ENCODE results near the gene SHISA7.
"Not testable (repeated sequence)": the region's sequence is repeated elsewhere in the genome, so short reads cannot be mapped to it uniquely, and the experiment has no call there.

The SHISA7 gene

GRCh38 chr19:55407800-55408532 is 35.1 kb downstream of the SHISA7 start:
- peak; percentile 95 for DNase-seq (ENCODE audit: low read depth, low spot score)
- TF ChIP-seq CTCF (IDR thresholded peaks at IDR 0.05; ENCODE audit: insufficient read depth, low read length, missing control alignments): no peak
- CTCF ChIA-PET: interaction anchor here (0.8 to 2.8 kb wide), 9 partner anchors 10 to 267 kb away, joined by 3 to 42 read pairs (median 6); partner anchors contain the start of gene TMEM238
- POLR2A ChIA-PET: interaction anchor here (0.5 to 3.4 kb wide), 42 partner anchors 9 to 321 kb away, joined by 3 to 86 read pairs (median 4); partner anchors contain the start of genes FIZ1, HSPBP1, IL11 and ISOC2
- H3K4me3 ChIP-seq (ENCODE audit: low read depth, low read length): peak overlapping the region; percentile 84

- ChIA-PET POLR2A (interaction anchor here (0.6 to 3.4 kb wide), 46 partner anchors 8 to 321 kb away, joined by 3 to 86 read pairs (median 4); partner anchors contain the start of genes FIZ1, HSPBP1, IL11 and ISOC2), CTCF (interaction anchor here (1.0 to 2.0 kb wide), 2 partner anchors 11 to 60 kb away, joined by 4 to 7 read pairs; no protein-coding TSS in a partner anchor)
- H3K4me3 ChIP-seq (ENCODE audit: low read depth, low read length): peak within 1 kb of the TSS; percentile 84
- DNase-seq (ENCODE audit: low read depth, low spot score): not testable (repeated sequence)
Observed at GRCh38 chr19:55407550-55407799, 35.6 kb downstream of the SHISA7 start, which contains the start of gene UBE2S. UBE2S (minus strand) TSS chr19:55407788; CDS start chr19:55407589, 199 bp downstream.

- DNase-seq (ENCODE audit: low read depth, low spot score): no peak
- POLR2A ChIA-PET: interaction anchor here (0.6 to 3.4 kb wide), 33 partner anchors 8 to 321 kb away, joined by 3 to 86 read pairs (median 6); partner anchors contain the start of genes HSPBP1, IL11, ISOC2 and KMT5C
- peak overlapping the region; percentile 84 for H3K4me3 ChIP-seq (ENCODE audit: low read depth, low read length)
- no peak for TF ChIP-seq CTCF (IDR thresholded peaks at IDR 0.05; ENCODE audit: insufficient read depth, low read length, missing control alignments)
- CTCF ChIA-PET: interaction anchor here (1.0 to 2.7 kb wide), 4 partner anchors 11 to 266 kb away, joined by 3 to 8 read pairs (median 6); no protein-coding TSS in a partner anchor
Observed at GRCh38 chr19:55406826-55407549, 36.1 kb downstream of the SHISA7 start.

GRCh38 chr19:55406091-55406825 is 36.8 kb downstream of the SHISA7 start:
- CTCF ChIA-PET: interaction anchor here (0.8 to 2.7 kb wide), 6 partner anchors 12 to 265 kb away, joined by 3 to 8 read pairs (median 4); no protein-coding TSS in a partner anchor
- peak overlapping the region; percentile 84 for H3K4me3 ChIP-seq (ENCODE audit: low read depth, low read length)
- no peak for DNase-seq (ENCODE audit: low read depth, low spot score)
- POLR2A ChIA-PET: interaction anchor here (0.6 to 3.4 kb wide), 12 partner anchors 7 to 288 kb away, joined by 3 to 86 read pairs (median 5); partner anchors contain the start of genes PPP1R12C, RPL28, SYT5 and TMEM238
- no peak for TF ChIP-seq CTCF (IDR thresholded peaks at IDR 0.05; ENCODE audit: insufficient read depth, low read length, missing control alignments)

GRCh38 chr19:55405638-55406037 is 37.5 kb downstream of the SHISA7 start:
- CTCF ChIA-PET: interaction anchor here (0.8 to 2.7 kb wide), 7 partner anchors 12 to 265 kb away, joined by 3 to 8 read pairs (median 4); no protein-coding TSS in a partner anchor
- TF ChIP-seq CTCF (IDR thresholded peaks at IDR 0.05; ENCODE audit: insufficient read depth, low read length, missing control alignments): no peak
- POLR2A ChIA-PET: interaction anchor here (0.6 to 3.4 kb wide), 6 partner anchors 15 to 157 kb away, joined by 3 to 86 read pairs (median 4); partner anchors contain the start of gene RPL28
- H3K4me3 ChIP-seq (ENCODE audit: low read depth, low read length): peak overlapping the region; percentile 84
- DNase-seq (ENCODE audit: low read depth, low spot score): no peak

- POLR2A ChIA-PET: interaction anchor here (1.2 to 1.4 kb wide), 2 partner anchors 9 to 14 kb away, joined by 3 to 6 read pairs; no protein-coding TSS in a partner anchor
- CTCF ChIA-PET: interaction anchor here (0.8 to 1.8 kb wide), 4 partner anchors 9 to 100 kb away, joined by 3 to 9 read pairs (median 4); no protein-coding TSS in a partner anchor
- no peak for DNase-seq (ENCODE audit: low read depth, low spot score)
- no peak for TF ChIP-seq CTCF (IDR thresholded peaks at IDR 0.05; ENCODE audit: insufficient read depth, low read length, missing control alignments)
- H3K4me3 ChIP-seq (ENCODE audit: low read depth, low read length): no peak overlapping the region
Observed at GRCh38 chr19:55402509-55402908, 40.6 kb downstream of the SHISA7 start.

GRCh38 chr19:55401390-55401789 is 41.7 kb downstream of the SHISA7 start:
- POLR2A ChIA-PET: interaction anchor here (1.2 kb wide), 1 partner anchor 13 kb away, joined by 3 read pairs; no protein-coding TSS in a partner anchor
- DNase-seq (ENCODE audit: low read depth, low spot score); H3K4me3 ChIP-seq (ENCODE audit: low read depth, low read length); CTCF ChIA-PET: not testable (repeated sequence)
